ENCODE results near the gene RALGPS1.
A peak's percentile ranks its signal among the peaks of the same experiment; 100 is the strongest.

The RALGPS1 gene

GRCh38 chr9:126956917-126957686 lies 42.5 kb downstream of the RALGPS1 start:
- DNase-seq, result peak; percentile 6

GRCh38 chr9:126957687-126958053 lies 43.1 kb downstream of the RALGPS1 start:
- DNase-seq, result peak; percentile 10

- DNase-seq, result no peak
Observed at GRCh38 chr9:126959336-126959735, 44.8 kb downstream of the RALGPS1 start.

DNA sequence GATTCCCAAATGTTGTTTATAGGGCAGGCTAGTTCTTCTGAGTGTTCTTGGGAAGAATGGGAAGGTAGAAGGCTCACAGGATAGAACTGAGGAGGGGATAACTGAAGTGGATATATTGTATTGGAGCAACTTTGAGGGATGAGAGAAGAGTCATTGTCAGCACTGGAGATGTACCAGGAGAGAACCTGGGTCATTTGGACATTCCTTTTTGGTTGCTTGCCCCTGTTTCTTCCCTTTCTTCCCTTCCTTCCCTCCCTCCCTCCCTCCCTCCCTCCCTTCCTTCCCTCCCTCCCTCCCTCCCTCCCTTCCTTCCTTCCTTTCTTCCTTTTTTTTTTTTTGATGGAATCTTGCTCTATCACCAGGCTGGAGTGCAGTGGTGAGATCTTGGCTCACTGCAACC lies 45.3 kb downstream of the RALGPS1 start:
- no peak for DNase-seq

- no peak for DNase-seq
Observed at GRCh38 chr9:126962336-126962735, 47.8 kb downstream of the RALGPS1 start.

DNA sequence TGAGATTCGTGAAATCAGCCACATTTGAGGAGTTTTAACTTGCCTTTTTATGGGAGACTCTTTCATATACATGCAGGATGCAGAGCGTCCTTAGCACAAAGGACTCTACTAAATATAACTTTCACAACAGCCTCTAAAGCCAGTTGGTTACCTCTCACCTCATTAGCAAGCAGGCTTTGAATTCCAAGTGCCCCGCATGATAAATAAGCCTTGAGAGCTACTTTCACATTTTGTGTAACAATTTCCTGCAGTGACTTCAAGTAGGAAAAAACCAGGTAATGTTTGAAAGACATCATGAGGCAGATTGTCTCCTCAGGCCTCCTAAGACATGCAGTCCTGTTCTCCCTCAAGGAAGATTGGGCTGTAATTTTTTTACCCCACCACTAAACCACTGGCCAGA lies 50.5 kb downstream of the RALGPS1 start:
- DNase-seq, result no peak

- DNase-seq, result peak; percentile 15
Observed at GRCh38 chr9:126965541-126966428, 51.2 kb downstream of the RALGPS1 start.

DNA sequence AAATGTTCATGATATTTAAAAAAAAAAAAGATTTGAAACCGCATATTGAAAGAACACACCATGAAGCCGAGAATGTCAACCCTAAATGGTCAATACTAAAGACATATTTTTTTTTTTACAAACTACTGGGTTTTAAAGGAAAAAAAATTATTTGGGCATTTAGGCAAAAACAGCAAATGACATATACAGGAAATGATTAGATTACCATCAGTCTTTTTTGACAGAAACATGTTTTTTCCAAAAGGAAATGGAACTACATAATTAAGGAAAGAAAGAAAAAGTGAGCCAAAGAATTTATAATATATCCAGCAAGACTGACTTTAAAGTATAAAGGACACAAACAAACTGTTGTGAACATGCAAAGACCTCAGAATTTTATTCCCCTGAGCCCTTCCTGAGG lies 56.7 kb downstream of the RALGPS1 start:
- no peak for DNase-seq

- DNase-seq, result no peak
Observed at GRCh38 chr9:126973651-126974529, 59.3 kb downstream of the RALGPS1 start.

GRCh38 chr9:126974594-126974993 lies 60.0 kb downstream of the RALGPS1 start:
- no peak for DNase-seq

DNA sequence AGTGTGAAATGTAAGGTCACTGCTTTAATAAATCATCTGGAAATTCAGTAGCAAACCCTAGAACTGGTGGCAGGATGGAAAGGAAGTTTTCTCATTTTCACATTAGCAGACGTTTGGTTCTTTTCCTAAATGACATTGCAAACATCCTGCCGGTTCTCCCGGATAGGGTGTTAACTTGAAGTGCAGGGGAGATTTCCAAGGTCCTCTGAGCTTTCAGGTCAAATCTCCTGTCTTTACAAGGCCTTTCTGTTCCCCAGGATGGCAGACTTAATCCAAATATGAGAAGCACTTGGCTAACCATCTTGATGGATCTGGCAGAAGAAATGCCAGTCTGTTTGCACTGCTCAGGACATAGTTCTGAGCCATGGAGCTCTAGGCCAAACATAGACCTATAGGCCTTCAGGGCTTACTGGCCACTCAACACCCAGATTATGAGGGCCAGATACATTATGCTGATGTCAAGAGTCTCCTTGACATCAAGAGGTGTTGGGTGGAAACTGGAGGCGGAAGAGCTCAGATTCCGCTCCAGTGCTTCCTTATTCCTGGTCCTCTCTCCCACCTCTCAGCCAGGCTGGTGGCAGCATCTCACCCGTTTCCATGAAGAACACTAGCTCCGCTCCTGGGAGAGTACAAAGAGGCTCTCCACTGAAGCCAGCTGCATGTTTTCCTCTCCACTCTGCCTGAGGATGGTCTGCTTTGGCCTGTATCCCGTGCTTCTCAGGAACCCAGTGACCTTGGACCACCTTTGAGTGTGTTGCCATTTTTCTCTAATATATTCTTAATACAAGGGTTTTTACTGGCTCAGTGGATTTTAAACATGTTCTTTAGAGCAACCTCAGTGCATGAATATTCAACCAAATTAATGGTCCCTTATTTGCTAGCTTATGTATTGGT lies 61.0 kb downstream of the RALGPS1 start:
- DNase-seq, result no peak

GRCh38 chr9:126979461-126979860 lies 64.9 kb downstream of the RALGPS1 start:
- DNase-seq, result no peak

DNA sequence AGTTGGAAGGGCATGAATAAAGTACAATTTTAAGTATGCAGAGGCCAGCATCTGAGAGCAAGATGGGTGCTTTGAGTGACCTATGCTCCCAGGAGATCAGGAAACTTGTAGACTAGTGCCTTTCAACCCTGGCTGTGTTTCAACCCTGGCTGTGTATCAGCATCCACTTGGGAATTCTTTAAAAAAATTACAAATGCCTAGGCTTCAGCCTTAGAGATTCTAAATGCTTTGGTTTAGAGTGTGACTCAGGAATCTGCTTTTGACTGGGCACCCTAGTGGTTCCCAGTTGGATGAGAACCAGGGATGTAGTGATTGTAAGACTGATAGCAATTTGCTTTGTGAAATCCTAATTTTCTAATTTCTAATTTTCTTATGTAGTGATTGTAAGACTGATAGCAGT lies 65.6 kb downstream of the RALGPS1 start:
- DNase-seq, result no peak

- DNase-seq, result no peak
Observed at GRCh38 chr9:126981218-126981617, 66.6 kb downstream of the RALGPS1 start.

- DNase-seq, result no peak
Observed at GRCh38 chr9:126982215-126983002, 67.8 kb downstream of the RALGPS1 start.

DNA sequence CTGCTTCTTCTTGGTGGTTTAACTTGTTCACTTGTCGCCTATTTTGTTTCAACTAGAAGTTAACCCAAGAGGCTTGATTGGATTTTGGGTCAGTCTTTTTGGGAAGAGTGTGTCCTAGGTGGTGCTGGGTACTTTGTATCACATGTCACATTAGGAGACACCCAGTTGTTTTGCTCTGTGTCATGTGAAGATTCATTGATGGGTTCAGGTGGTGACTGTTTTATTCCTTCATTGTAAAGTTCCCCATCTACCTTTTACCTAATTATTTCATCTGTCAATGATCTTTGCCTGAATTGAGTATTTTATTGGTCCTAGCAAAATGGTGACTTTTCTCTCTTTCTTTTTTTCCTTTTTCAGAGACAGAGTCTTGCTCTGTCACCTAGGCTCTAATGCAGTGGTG lies 69.2 kb downstream of the RALGPS1 start:
- DNase-seq, result no peak

DNA sequence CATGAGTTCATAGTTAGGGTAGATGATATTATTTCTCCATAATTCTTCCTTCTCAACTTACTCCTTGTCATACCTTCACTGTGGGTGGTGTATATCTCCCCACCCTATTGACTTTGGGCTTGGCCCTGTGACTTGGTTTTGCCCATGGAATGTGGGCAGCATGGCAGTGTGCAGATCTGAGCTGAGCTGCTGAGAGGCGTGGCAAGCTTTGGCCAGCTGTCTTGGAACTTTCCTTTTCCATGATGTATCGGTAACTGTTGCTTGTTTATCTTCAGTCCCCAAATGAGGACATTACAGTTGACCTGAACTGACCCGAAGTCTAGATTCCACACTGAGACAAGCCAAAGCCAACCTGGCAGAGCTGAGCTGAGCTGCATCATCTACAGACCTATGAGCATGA lies 70.4 kb downstream of the RALGPS1 start:
- DNase-seq, result no peak

DNA sequence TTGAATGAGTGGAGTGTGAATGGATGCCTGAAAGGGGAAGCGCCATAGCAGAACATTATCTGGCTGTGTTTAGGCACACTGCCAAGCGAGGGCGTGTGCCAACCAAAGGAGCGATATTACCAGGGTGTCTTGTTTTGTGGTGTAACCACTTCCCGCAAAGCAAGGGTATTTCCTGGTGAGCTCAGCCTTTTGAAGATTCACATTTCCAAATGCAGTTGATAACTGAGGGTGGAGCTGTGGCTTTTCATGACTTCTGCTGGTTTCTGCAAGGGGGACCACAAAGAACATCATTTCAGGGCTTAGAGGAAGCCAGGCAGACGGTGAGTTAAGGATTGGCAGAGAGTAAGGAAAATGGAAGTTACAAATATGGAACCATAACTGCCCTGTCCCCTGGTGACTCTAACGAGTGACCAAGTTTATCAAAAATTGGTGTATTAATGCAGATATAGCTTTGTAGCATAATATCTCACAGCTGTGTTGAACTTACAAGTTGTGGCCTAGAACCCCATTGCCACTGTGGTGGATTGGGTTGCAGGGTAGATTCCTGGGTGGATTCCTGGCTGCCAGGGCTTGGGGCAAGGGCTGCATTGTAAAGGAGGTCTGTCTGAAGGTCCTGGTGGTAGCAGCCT lies 71.4 kb downstream of the RALGPS1 start:
- peak; percentile 3 for DNase-seq

DNA sequence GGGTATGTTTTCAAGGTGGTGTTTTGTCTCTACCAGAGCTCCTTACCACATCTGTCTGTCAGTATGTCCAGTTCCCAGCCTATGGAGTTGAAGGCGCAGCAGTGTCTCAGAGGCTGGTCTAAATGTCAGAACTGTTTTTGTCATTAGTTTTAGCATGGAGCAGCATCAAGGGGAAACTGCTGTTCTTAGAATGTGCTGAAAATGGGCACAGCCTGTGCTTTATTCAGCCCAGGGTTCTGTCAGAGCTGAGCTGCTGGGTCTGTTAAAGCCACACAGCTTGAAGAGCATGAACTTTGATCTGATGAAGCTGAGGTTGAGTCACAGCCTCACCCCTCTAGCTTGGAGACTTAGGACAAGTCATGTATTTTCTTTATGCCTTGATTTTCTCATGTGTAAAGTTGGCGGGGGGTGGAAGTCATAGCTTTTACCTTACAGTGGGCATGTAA lies 71.9 kb downstream of the RALGPS1 start:
- DNase-seq, result no peak

- DNase-seq, result no peak
Observed at GRCh38 chr9:126988857-126989256, 74.3 kb downstream of the RALGPS1 start.
